Endothelial cell of umbilical vein (primary cell): ENCODE data around the gene PTPN6. TPM values are rescaled to one million over a fixed set of nuclear protein-coding genes. Genes with fewer than 3 reads are reported as not detected.

Experiments
- BruUV-seq: library from RNA; stranded (reverse); fragments of 400-500 nt; replicated peaks from 2 replicates; lab custom pipeline; 2021; lab: Mats Ljungman, UMichigan
- CTCF ChIA-PET: fragments of 300-600, 350-600 bp; sonication (Branson Sonifier 250); formaldehyde crosslinking; loops from one replicate; lab custom pipeline; 2021; ENCODE audit warnings: antibody characterized with exemption, inconsistent platforms; lab: Charles Lee
- POLR2A ChIA-PET: fragments of 300-600, 350-600 bp; sonication (Branson Sonifier 250); formaldehyde crosslinking; loops from one replicate; lab custom pipeline; 2021; ENCODE audit warnings: antibody characterized with exemption, inconsistent platforms; lab: Charles Lee
- DNase-seq: peaks from one replicate; pipeline ENCODE4 v3.0.0-alpha.2; 2011; ENCODE audit warnings: low read depth, low spot score
- FAIRE-seq: peaks from 2 replicates; lab custom pipeline; 2011; peaks lifted over from hg19 to GRCh38; lab: Jason Lieb, UNC
- H2AFZ ChIP-seq: 2 replicates; pipeline ENCODE4 v1.6.0; 2012; ENCODE audit warnings: low read depth, low read length, control low read depth, inconsistent platforms
- H3K27ac ChIP-seq: 2 replicates; pipeline ENCODE4 v1.5.1; 2011; ENCODE audit warnings: low read depth, mild to moderate bottlenecking, control low read depth, low read length, moderate library complexity; ENCODE audit not compliant: insufficient read depth
- H3K27me3 ChIP-seq, 2 experiments: 2 replicates each; pipeline versions ENCODE4 v1.6.0 to v1.6.1; 2011; ENCODE audit warnings: low read length in 2 of 2, mixed read lengths in 1 of 2; ENCODE audit not compliant: control insufficient read depth in 2 of 2, insufficient read depth in 2 of 2
- H3K36me3 ChIP-seq, 2 experiments: 2 replicates in 1 of 2; 3 replicates in 1 of 2; pipeline ENCODE4 v1.5.1; 2011; ENCODE audit warnings: low read length in 2 of 2, mild to moderate bottlenecking in 1 of 2, moderate library complexity in 1 of 2; ENCODE audit not compliant: control insufficient read depth in 2 of 2, insufficient read depth in 2 of 2; ENCODE audit errors: extremely low read depth in 1 of 2
- H3K4me1 ChIP-seq: 3 replicates; pipeline ENCODE4 v1.5.1; 2011; ENCODE audit warnings: mild to moderate bottlenecking, low read length; ENCODE audit not compliant: control insufficient read depth, insufficient read depth; ENCODE audit errors: extremely low read depth
- H3K4me2 ChIP-seq: 2 replicates; pipeline ENCODE4 v1.6.1; 2011; ENCODE audit warnings: low read length, control low read depth, mixed read lengths; ENCODE audit not compliant: insufficient read depth
- H3K4me3 ChIP-seq, 3 experiments: fragments of 200-600 bp in 1 of 3; sonication (generic), shearing (Covaris generic) in 1 of 3; replicated peaks in 1 of 3; 2 replicates each; pipeline ENCODE4 v1.5.1; 2011 to 2016; ENCODE audit warnings: control low read depth in 3 of 3, low read length in 3 of 3, mild to moderate bottlenecking in 2 of 3, inconsistent platforms in 1 of 3, low read depth in 1 of 3, moderate library complexity in 1 of 3; ENCODE audit not compliant: insufficient read depth in 1 of 3
- H3K79me2 ChIP-seq: 2 replicates; pipeline ENCODE4 v1.6.0; 2012; ENCODE audit warnings: low read length, inconsistent platforms; ENCODE audit not compliant: control insufficient read depth, insufficient read depth
- H3K9ac ChIP-seq: replicated peaks from 2 replicates; pipeline ENCODE3; 2011; ENCODE audit warnings: low read length, control low read depth; ENCODE audit not compliant: insufficient read depth; ENCODE audit errors: extremely low read depth
- H3K9me1 ChIP-seq: replicated peaks from 3 replicates; pipeline ENCODE4 v1.6.0; 2011; ENCODE audit warnings: mild to moderate bottlenecking, low read length; ENCODE audit not compliant: control insufficient read depth, insufficient read depth; ENCODE audit errors: extremely low read depth
- H3K9me3 ChIP-seq: replicated peaks from 2 replicates; pipeline ENCODE4 v1.5.1; 2012; ENCODE audit warnings: low read length, inconsistent platforms; ENCODE audit not compliant: control insufficient read depth, insufficient read depth
- H4K20me1 ChIP-seq: replicated peaks from 2 replicates; pipeline ENCODE3; 2011; ENCODE audit warnings: mild to moderate bottlenecking, low read length; ENCODE audit not compliant: control insufficient read depth, insufficient read depth; ENCODE audit errors: extremely low read depth
- CTCF ChIP-seq, 2 donors: IDR thresholded peaks; 1 replicate in 1 of 2; 2 replicates in 1 of 2; pipeline ENCODE4 v1.5.1; 2011; ENCODE audit warnings: low read length in 2 of 2, mild to moderate bottlenecking in 2 of 2, moderate library complexity in 2 of 2, control low read depth in 1 of 2, inconsistent platforms in 1 of 2, low read depth in 1 of 2; ENCODE audit not compliant: insufficient read depth in 1 of 2; ENCODE audit errors: extremely low read depth in 1 of 2
- EZH2 ChIP-seq: IDR thresholded peaks from 2 replicates; pipeline ENCODE4 v1.6.1; 2012; ENCODE audit warnings: borderline replicate concordance, low read depth, mild to moderate bottlenecking, moderate library complexity, low read length, inconsistent platforms; ENCODE audit not compliant: severe bottlenecking
- FOS ChIP-seq: IDR thresholded peaks from 2 replicates; pipeline ENCODE4 v1.6.1; 2011; ENCODE audit warnings: mild to moderate bottlenecking, low read length, moderate library complexity, borderline replicate concordance; ENCODE audit not compliant: insufficient read depth
- GATA2 ChIP-seq: IDR thresholded peaks from 2 replicates; pipeline ENCODE4 v1.7.0; 2011; ENCODE audit warnings: low read depth, mild to moderate bottlenecking, moderate library complexity, mixed read lengths, low read length; ENCODE audit not compliant: insufficient read length, insufficient read depth
- JUN ChIP-seq: IDR thresholded peaks from 2 replicates; pipeline ENCODE4 v1.6.1; 2011; ENCODE audit warnings: borderline replicate concordance, low read depth; ENCODE audit not compliant: insufficient read length, insufficient read depth
- MAX ChIP-seq: IDR thresholded peaks from 2 replicates; pipeline ENCODE4 v1.6.1; 2011; ENCODE audit not compliant: insufficient read depth, insufficient read length
- MYC ChIP-seq: IDR thresholded peaks from one replicate; pipeline ENCODE4 v1.6.1; 2011; ENCODE audit warnings: mild to moderate bottlenecking, low read depth, low read length
- POLR2A ChIP-seq: IDR thresholded peaks from 2 replicates; pipeline ENCODE4 v1.6.1; 2012; ENCODE audit warnings: low read depth, mild to moderate bottlenecking, control low read depth, low read length
- POLR2AphosphoS5 ChIP-seq: IDR thresholded peaks from 2 replicates; pipeline ENCODE4 v1.6.1; 2012; ENCODE audit warnings: low read depth, mild to moderate bottlenecking, control low read depth, low read length, moderate library complexity; ENCODE audit not compliant: insufficient read depth
- dilution Hi-C: fragments of 300-500 bp; cut with MboI; formaldehyde crosslinking; loops from one replicate; pipeline ENCODE4 v1.15.0; 2019; ENCODE audit warnings: low sequenced_read_pairs; ENCODE audit not compliant: extremely low pct_ligation_motif_present
- intact Hi-C: fragments of 100-400 bp; cut with micrococcal nuclease; formaldehyde crosslinking; loops from one replicate; pipeline ENCODE4 v1.10.0; 2022
- polyA plus RNA-seq, 4 experiments: library from polyadenylated mRNA; depleted of rRNA in 3 of 4; stranded (reverse) in 3 of 4; unstranded in 1 of 4; fragments of >200 nt; gene quantifications; 2 replicates each; pipeline versions ENCODE4 v1.2.1 to v1.2.3, GENCODE V29; 2011 to 2012; ENCODE audit warnings: missing spikeins in 1 of 4
- total RNA-seq: library from RNA; stranded (reverse); gene quantifications from 2 replicates; pipeline ENCODE4 v1.2.3, GENCODE V29; 2021

The PTPN6 gene
- total and polyA plus RNA-seq, 2 donors (not counting 3 experiments of a cell fraction or from before 2014, with no cell fraction given), result 0.25 to 1.6 TPM

- H3K9me3 ChIP-seq, result no peaks in the 10 kb centered on the region
- H3K27ac ChIP-seq, result no peak overlapping the region
- H2AFZ ChIP-seq, result no peak overlapping the region
- H3K9me1 ChIP-seq, result no peaks in the 10 kb centered on the region
- H3K4me1 ChIP-seq, result peaks cover 29% of the 10 kb centered on the region
- ChIA-PET CTCF (interaction anchor here (1.0 to 1.8 kb wide), 3 partner anchors 15 to 53 kb away, joined by 3 to 6 read pairs (median 6); no protein-coding TSS in a partner anchor), POLR2A (no interaction called here)
- peaks cover 8% of the 10 kb centered on the region for H3K79me2 ChIP-seq
- dilution Hi-C loops (no loop called here), intact Hi-C loops (no loop called here)
- no peaks in the 10 kb centered on the region for H3K36me3 ChIP-seq
- TF ChIP-seq EZH2 (no peak), POLR2AphosphoS5 (no peak), POLR2A (no peak), GATA2 (no peak), FOS (no peak), MYC (no peak), MAX (no peak), JUN (no peak), CTCF (IDR thresholded peaks at IDR 0.05; ENCODE audit: extremely low read depth in 1 of 2, insufficient read depth in 1 of 2, low read depth in 1 of 2, low read length in 2 of 2) (no peak)
- DNase-seq (no peak), FAIRE-seq (no peak)
- no peaks in the 10 kb centered on the region for H4K20me1 ChIP-seq
- no peak overlapping the region for H3K4me3 ChIP-seq
- no peak overlapping the region for H3K4me2 ChIP-seq
- H3K9ac ChIP-seq, result no peak overlapping the region
- no peaks in the 10 kb centered on the region for H3K27me3 ChIP-seq
- no TSS peak for BruUV-seq
Measured at GRCh38 chr12:6921996-6922946, 28.9 kb upstream of the PTPN6 start.
